GM18868 (cell line): ENCODE data around the gene MPC1L.

ENCODE experiments used
- ATAC-seq: cut with Tn5 transposase; IDR thresholded peaks from one replicate; pipeline ENCODE4 v1.9.1; 2021; ENCODE audit warnings: mild to moderate bottlenecking, moderate library complexity; ENCODE audit not compliant: unreplicated experiment

MPC1L gene

DNA sequence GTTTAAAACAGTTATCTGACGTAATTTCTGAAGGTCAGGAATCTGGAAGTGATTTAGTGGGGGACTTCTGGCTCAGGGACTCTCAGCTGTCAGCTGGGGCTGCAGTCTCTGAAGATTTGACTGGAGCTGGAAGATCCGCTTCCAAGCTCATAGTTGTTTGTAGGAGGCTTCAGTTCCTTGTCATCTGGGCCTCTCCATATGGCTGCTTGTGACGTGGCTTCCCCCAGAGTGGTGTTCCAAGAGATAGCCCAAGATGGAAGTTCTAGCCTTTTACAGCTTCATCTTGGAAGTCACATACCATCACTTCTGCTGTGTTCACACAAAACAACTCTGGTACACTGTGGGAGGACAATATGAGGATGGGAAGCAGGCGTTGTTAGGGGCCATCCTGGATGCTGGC, 2.1 kb downstream of the MPC1L start:
- no peak for ATAC-seq

DNA sequence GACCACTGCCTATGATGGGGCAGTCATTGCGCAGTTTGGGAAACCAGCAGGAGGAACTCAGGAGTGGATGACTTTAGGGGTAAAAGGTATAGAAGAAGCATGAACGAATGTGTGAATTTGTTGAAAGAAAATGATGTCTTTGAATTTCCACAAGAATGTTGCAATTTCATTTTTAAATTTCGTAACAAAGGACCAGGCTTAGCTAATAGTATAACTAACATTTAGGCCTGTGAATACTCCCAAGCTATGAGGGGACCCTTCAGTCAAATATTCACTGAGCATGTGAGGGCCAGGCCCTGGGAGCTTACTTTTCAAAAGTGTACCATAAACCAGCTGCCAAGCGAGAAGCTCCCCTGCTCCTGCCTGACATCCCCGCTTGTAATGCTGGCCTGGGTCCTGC, 5.3 kb downstream of the MPC1L start:
- ATAC-seq: no peak

DNA sequence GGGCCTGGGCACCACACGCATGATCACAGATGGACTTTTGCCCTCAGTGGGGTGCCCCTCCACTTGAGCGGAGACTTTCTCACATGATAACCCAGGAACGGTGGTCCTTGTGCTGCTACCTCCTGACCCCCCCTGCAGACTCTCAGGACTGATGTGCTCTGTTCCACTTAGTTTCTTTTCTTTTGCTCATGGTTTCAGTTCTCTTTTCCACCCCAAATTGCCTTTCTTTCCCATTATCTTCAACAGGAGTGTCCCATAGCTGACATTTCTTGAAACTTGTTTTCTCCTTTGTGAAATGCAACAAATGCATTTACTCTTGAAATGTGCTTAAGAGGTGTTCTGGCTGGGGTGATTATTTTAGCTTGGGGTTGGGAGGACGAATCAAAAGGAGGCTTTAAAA, 9.0 kb downstream of the MPC1L start:
- no peak for ATAC-seq

DNA sequence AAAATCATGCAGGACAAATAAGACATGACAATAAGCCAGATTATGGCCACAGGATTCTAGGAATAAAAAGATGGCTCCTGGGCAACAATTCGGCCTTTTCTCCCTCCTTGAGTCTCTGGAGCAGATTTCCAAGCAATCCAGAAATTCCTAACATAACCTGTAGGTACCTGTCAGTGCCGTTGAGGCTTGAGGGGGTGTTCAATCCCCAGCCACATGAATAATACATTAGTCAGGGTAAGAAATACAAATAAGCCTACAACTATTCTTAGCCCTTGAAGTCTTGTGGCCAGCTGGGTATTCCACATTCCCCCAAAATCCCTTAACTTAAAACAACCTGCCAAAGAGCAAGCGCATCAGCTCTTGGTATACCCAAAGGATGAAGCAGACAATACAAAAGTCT, 14.5 kb downstream of the MPC1L start:
- no peak for ATAC-seq

DNA sequence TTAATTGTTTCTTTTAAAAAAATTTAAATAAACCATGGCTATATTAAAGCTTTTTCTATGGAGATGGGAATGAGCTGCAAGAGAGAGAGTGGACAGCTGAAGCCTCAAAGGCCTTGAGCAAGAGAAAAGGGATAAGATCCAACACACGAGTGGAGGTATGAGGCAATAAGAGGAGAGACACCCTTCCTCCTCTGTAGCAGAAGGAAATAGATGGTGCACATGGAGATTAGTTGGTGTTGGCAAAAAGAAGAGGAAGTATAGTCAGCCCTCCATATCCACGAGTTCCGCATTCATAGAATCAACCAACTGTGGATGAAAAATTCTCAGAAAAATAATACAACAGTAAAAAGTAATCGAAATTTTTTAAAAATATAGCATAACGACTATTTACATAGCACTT, 20.9 kb downstream of the MPC1L start:
- ATAC-seq: no peak

DNA sequence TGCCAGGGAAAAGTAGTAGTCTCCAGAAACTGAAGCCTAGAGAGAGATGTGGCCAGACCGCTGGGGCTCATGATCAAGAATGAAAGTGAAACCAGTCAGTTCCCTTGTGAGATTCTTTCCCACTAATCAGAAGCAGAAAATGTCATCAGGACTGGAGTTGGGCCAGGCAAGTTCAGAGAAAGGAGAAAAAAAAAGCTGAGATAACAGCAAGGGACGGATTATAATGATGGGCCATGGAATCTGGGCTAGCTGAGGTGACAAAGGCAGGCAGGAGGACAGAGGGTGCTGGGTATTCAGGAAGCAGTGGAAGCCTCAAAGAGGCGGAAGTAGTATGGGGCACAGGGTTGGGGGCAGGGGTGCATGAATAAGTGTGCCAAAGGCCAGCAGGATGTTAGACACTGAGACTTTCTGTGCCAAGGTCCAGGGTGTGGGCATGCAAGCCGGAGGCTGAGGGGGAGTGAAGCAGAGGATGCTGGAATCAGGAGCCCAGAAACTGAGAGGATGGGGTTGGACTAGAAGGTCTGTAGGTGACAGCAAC, 21.7 kb downstream of the MPC1L start:
- ATAC-seq: peak; percentile 39

DNA sequence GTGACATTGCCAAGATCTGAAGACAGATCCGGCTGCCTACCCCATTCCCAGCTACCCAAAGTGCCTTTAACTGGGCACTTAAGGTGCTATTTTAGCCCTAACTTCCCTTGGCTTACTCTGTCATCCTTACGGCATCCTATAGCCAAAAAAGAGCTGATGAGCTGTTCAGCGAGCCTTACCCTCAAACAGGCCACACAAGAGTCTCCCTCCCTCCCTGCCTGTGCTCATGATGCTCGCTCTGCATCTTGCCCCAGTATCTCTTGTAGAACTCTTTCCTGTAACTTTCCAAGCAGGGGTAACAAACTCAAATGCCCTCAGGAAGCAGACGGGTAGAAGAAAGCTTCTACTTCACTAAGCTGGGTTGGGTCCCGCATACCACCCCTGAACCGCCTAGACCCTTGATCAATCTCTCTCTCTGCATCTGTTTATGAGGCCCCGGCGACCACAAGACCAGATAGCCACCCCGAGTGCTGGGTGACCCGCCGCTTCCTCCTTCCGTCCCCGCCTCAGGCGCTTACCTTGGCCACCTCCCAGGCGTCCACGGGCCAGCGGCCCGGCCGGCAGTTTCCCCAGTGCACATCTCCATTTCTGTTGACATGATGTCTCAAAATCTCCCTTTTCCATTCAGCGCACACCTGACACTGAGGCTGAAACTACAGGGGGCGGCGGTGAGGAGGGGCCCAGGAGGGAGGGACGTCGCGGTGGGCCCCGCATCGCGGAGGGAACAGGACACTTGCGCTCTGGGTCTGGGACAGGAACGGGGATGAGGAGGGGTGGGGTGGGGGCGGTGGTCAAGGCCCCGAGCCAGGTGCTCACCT, 23.5 kb downstream of the MPC1L start:
- peak; percentile 18 for ATAC-seq

DNA sequence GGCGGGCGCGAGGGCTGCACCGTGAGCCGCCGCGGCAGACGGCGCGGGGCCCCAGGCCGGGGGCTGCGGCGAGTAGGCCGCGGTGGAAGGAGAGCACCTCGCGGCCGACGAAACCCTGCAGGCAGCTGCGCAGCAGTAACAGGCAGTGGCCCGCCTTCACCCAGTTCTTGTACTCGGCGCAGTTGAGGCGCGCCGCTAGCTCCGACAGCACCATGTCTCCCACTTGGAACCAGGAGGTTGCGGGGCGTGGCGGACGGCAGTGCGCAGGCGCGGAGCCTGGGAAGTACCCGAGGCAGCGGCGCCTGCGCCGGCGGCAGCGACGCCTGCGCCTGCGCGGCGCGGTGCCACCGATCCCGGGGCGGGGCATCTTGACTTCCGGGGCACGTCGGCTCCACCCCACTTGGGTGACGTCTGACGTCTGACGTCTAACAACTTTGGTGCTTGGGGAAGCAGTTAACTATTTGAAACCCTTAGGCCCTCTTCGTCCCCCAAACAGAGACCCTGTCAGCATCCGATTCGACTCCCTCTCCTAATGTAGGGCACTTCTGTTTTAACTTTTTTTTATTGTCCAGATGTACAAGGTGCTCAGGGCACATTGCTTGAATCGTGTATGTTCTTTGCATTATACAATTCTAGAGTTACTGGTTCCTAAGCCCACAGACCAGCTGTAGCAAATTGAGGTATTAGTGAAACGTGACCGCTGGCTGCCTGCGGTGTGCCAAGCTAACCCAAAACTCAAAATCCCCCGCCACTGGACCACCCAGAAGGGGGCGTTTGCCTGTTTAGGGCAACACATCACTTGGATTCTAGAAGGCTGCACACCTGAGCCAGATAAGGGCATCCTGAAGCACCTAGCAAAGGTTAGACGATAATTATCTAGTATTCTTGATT, 24.3 kb downstream of the MPC1L start, which contains the start of gene CXorf38:
Gene CXorf38 (minus strand): TSS at position 255 of the 891 bp plus-strand sequence. CDS start 41 bp downstream, at position 214.
- ATAC-seq: peak; percentile 66

DNA sequence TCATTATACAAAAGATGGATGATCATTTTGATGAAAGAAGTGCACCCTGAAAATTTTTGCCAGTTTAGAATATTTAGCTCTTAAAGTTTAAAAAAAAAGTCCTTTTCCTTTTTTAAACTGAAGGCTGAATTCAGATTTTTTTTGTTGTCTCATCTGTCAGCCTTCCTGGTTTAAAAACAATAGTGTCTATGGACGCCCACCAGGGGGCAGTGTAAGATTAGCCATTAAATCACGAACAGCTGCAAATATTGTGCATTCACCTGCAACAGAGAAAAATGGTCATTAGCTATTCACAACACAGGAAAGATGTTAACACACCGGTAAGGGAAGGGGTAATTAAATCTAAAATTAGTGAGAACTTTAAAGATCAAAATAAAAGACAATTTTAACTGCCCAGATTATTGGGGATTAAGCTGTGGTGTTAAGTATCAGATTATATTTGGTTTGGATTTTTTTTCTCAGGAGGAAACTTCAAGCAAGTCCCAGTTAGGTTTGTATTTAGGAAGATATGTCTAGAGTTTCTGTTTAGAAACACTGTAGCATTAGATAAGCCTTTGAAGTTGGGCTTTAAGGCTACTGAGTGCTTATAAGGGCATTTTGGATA, 28.5 kb downstream of the MPC1L start:
- ATAC-seq: no peak

DNA sequence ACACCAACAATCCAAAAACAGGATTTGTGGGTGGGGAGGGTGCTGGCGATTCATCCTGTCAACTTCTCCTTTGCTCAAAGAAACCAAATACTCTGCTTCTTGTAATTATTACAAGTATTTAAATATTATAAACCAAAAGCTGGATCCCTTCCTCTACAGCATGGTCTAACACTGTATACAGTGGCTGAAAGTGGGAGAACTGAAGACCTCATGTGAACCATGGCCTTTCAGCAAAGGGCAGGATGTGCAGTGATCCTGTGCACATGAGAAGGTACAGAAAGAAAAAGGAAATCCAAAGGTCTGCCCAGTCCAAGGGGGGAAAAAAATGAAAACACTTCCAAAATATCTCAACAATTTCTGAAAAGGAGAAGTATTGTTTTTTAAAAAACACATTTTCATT, 29.4 kb downstream of the MPC1L start:
- ATAC-seq: no peak

DNA sequence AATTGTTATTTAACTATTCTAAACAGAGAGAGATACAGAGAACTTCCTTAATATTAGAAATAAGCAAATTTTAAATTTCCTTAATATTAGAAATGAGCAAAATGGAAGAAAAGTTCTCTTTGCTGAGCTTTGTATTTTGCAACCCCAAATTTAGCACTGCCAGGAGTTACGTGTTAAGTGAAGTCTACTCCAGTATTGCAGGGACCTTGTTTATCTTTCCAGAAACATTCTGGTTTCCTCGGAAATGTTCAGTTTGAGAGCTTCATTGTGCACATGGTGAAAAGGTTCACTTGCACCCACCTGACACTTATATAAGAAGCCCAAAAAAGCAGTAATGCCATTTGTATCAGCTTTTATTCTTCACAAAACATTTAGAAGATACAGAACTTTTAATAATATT, 30.3 kb downstream of the MPC1L start:
- no peak for ATAC-seq

DNA sequence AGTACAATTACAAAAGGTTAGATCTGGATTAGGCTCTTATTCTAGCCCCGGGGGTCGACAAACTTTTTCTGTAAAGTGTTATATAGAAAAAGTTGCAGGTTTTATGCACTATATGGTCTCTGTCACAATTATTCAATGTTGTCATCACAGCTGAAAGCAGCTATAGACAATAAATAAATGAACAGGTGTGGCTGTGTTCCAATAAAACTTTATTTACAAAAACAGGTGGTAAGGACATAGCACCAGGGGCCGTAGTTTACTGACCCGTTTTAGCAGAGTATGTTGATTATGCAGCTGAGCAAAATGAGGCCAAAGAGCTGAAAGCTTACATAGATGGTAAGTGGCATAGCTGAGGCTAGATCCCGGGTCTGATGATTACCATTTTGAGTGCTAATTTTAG, 37.2 kb downstream of the MPC1L start:
- no peak for ATAC-seq

DNA sequence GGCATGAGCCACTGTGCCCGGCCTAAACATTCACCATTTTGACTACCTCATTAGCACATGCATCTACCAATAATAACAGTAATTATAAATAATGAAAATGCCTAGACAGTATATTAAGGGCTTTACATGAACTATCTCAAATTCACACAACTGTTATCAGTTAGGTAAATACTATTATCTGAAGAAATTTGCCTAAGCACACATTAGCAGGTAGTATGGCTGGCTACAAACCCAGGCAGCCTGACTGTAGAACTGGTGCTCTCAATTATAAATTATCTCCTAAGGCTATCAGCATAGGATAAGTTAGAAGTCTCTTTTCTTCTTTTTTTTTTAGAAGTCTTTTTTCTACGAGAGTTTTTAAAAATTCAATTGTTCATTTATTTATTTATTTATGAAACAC, 38.3 kb downstream of the MPC1L start:
- no peak for ATAC-seq

DNA sequence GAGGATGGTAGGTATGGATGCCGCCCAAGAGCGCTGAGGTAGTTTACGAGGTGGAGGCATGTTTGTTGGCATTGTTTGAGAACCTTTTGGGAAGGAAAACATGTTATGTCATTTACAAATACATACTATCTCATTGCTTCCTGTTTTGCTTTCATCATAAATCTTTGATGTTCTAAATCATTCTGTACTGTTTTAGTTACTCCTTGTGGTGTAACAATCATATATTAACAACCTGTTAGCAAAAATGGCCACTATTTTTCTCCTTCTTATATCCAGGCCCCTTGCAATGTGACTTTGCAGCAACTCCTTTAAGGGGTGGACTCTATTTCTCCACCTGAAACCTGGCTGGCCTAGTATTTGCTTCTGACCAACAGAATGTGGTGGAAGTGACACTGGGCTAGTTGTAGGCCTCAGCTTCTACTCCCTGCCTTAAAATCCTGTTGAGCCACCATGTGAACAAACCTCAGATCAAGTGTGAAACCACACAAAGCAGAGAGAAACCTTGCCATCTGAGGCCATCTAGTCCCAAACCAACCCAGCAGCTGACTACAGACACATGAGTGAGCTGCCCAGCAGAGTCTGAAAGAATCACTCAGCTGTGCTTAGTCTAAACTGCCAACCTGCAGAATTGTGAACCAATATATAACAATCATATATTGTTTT, 40.0 kb downstream of the MPC1L start:
- ATAC-seq: no peak

DNA sequence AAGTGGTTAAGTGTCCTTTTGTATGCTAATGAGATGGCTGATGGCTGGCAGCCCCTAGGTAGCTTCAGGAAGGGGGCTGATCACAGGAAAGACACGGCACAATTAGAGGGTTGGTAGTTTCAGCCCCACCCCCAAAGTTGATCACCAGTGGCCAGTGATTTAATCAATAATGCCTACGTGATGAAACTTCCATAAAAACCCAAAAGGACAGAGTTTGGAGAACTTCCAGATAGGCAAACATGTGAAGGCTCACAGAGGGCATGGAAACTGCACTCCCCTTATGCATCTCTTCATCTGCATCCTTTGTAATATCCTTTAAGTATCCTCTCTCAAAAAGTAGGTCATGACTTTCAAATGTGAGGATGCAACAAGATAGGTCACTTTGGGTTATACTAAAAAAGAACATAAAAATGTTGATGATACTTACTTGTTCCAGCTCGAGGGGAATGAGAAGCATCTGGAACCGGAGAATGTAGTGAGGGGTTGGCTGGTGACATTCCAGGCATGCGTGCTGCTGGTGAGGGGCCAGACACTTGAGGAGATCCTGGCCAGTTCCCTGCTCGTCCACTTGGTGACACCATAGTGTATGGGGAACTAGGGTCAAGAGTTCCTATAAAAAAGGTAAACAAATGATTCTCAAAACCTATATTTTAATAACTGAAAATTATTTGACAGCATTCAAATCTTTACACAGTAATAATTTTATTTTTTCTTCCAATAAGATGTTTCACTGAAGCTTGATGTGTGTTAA, 40.8 kb downstream of the MPC1L start:
- no peak for ATAC-seq

DNA sequence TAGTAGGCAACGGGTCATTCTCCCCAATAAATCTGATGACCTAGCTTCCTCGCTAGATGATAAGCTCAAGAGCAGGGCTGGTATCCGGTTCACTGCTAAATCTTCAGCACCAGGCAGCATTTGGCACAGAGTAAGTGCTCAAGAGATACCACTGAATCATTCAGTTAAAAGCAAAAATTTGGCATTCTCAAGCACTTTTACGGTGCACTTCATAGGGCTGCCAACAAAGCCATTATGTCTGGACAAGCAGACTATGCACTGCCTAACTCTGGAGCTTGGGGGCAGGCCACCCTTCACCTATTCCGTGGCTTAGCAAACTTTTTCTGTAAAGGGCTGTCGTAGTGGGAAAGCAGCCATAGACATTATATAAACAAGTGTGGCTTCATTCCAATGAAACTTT, 47.9 kb downstream of the MPC1L start:
- ATAC-seq: no peak
